ENCODE results near the gene CNGB1.
A peak's percentile ranks its signal among the peaks of the same experiment; 100 is the strongest.
"Not testable (repeated sequence)": the region's sequence is repeated elsewhere in the genome, so short reads cannot be mapped to it uniquely, and the experiment has no call there.

CNGB1 gene

GRCh38 chr16:57970970-57971369 lies at the start of gene CNGB1:
CNGB1 (minus strand) TSS chr16:57971128; CDS start chr16:57967286, 3,842 bp downstream.
- no peak for DNase-seq

DNA sequence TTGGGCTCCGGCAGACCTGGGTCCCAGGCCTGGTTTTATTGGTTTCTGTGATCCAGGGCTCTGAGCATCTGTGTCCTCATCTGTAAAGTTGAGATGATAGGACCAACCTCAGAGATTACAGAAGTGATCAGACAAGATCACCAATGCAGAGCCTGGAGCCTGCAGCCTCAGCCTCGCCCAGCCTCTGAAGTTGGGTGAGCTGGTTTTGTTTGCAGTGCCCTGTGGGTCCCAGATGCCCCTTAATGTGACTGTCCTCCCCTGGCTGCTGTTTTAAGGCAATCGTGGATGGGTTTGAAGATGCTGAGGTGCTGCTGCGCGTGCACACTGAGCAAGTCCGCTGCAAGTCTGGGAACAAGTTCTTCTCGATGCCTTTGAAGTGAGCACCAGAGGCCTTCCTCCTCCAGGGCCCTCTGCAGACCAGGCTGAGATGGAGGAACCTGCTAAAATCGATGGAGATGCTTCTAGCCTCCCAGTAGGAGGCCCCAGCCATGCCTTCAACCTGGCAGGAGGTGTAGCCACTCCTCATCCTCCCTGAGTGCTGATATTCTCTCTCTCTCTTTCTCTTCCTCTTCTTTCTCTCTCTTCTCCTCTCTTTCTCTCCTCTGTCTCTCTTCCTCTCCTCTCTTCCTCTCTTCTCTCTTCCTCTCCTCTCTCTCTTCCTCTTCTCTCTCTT lies 49.1 kb upstream of the CNGB1 start:
- DNase-seq, result no peak

- no peak for DNase-seq
These were observed 47.9 kb upstream of the CNGB1 start for GRCh38 chr16:58018803-58019202.

GRCh38 chr16:58016840-58017446 lies 46.0 kb upstream of the CNGB1 start:
- no peak for DNase-seq

GRCh38 chr16:58013201-58013956 lies 42.5 kb upstream of the CNGB1 start:
- DNase-seq, result no peak

DNA sequence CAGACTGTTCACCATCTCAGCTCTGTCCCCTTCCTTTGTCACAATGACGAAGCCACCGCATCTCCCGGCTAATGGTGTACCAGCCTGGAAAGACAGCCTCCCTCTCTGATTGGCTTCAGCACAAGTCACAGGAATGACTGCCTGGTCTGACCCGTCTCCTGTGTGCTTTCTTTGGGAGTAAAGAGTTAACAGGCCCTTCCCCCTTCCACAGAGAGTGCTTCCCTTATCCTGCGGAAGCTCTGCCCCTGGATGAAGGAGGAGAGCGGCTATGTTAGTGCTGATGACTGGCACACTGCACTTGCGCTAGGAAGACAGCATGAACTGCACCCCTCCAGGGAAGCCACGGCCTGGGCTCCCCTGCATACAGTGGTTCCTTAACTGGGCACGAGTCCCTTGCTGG lies 41.6 kb upstream of the CNGB1 start:
- DNase-seq, result no peak

DNA sequence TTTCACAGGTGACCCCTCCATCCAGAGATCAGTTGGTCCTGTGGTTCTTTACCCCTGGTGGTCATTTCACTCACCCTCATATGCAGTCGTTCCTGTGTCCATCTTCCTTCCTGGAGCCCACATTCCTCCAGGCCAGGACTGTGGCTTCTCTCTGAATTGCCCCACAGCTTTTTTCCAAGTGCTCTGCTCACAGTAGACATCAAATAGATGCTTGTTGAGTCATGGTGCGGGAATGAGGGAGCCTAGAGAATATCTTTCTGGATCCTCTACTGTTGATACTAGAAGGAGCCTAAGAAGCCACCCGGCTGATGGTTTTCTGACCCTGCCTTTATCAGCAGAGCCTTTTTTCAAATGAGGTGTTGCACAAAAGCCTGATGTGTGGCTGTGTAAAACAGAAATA lies 40.7 kb upstream of the CNGB1 start:
- no peak for DNase-seq

DNA sequence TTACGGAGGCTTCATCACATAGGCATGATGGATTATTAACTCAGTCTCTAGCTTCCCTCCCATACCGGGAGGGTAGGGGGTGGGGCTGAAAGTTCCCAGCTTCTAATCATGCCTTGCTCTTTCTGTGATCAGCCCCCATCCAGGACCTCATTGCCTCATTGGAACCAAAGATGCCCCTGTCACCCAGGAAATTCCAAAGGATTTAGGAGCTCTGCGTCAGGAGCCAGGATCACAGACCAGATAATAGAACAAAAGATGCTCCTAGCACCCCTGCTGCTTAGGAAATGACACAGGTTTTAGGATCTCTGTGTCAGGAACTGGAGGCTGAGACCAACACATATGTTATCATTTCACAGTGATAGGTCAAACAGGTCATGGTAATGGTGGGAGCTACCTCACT lies 40.0 kb upstream of the CNGB1 start:
- no peak for DNase-seq

DNA sequence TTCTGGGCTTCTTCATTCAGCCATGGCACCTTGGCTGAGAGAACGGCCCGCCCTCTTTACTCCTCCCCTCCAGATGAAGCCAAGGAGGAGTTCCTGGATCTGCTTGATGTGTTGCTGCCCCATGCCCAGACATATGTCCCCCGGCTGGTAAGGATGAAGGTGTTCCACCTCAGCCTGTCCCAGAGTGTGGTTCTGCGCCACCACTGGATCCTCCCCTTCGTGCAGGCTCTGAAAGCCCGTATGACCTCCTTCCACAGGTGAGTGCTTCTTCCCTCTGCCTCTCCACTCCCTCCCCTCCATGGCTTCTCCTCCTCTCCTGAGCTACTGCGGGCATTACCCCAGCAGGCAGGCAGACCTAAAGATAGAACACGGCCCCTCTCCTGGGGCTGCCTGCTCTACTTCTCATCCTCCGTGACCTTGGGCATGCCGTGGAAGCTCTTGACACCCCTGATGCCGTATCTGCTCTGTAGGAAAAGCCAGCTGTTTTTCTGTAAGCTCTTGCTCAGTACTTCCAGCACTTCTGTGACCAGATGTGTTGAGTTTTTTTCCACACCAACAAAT lies 39.0 kb upstream of the CNGB1 start:
- no peak for DNase-seq

- DNase-seq, result not testable (repeated sequence)
These were observed 33.8 kb upstream of the CNGB1 start for GRCh38 chr16:58004736-58005135.

GRCh38 chr16:58002936-58003335 lies 32.0 kb upstream of the CNGB1 start:
- no peak for DNase-seq

GRCh38 chr16:58002416-58002800 lies 31.5 kb upstream of the CNGB1 start:
- DNase-seq, result no peak

GRCh38 chr16:58001781-58002415 lies 31.0 kb upstream of the CNGB1 start:
- no peak for DNase-seq

GRCh38 chr16:58000706-58001676 lies 30.1 kb upstream of the CNGB1 start, which contains the start of gene USB1:
USB1 (plus strand) TSS chr16:58001407; CDS start chr16:58001484, 77 bp downstream.
- DNase-seq, result peak; percentile 76

DNA sequence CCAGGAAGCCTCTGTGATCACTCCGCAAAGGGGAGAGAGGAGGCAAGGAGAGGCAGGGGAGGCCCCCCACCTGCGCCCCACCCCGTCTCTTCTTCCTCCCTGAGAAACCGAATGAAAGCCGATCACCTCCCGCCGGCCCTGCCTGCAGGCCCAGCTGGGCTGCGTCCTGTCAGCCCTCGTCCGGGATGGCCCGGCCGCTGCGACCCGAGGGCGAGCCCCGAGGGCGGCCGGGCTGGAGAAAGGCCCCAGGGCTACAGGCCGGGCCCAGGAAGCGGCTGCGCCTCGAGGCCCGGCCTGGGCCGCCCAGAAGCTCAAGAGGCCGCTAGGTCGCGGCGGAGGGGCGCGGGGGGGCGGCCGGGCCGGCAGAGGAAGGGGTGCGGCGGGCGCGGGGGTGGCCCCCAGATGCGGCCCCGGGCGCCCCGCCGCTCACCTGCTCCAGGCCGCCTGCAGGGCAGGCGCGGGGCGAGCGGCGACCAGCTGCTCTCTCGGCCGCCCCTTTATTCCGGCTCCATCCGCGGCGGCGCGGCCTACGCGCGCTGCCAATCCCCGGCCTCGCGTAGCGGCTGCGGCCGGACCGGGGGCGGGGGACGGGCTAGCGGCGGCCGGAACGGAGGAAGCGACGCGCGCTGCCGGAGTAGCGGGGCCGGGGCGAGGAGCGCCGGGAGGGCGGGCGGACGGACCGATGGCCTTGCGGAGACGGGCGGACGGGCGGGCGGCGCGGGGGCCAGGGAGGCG lies 29.2 kb upstream of the CNGB1 start, which contains the start of gene ZNF319:
Gene ZNF319 (minus strand): TSS at position 702 of the 735 bp plus-strand sequence. CDS start 2,407 bp downstream, outside the sequence.
- peak; percentile 22 for DNase-seq

- DNase-seq, result peak; percentile 27
These were observed 28.5 kb upstream of the CNGB1 start for GRCh38 chr16:57999366-57999970.

GRCh38 chr16:57998992-57999365 lies 28.1 kb upstream of the CNGB1 start:
- no peak for DNase-seq

- peak; percentile 33 for DNase-seq
These were observed 27.6 kb upstream of the CNGB1 start for GRCh38 chr16:57998486-57998885.

- DNase-seq, result no peak
These were observed 26.8 kb upstream of the CNGB1 start for GRCh38 chr16:57997528-57998265.

GRCh38 chr16:57997176-57997527 lies 26.2 kb upstream of the CNGB1 start:
- no peak for DNase-seq
